HG03045 (cell line): ENCODE data around the gene MYH9.

Source experiments
- ATAC-seq: cut with Tn5 transposase; IDR thresholded peaks from one replicate; pipeline ENCODE4 v1.9.1; 2021; ENCODE audit warnings: mild to moderate bottlenecking, moderate library complexity; ENCODE audit not compliant: unreplicated experiment

The MYH9 gene

GRCh38 chr22:36319595-36320497 lies 67.9 kb downstream of the MYH9 start:
- ATAC-seq = no peak

- no peak for ATAC-seq
Measured at GRCh38 chr22:36318442-36318841, 69.3 kb downstream of the MYH9 start.

- ATAC-seq = no peak
Measured at GRCh38 chr22:36317658-36318271, 70.0 kb downstream of the MYH9 start.

- ATAC-seq = no peak
Measured at GRCh38 chr22:36316419-36316818, 71.3 kb downstream of the MYH9 start.

GRCh38 chr22:36315325-36315724 lies 72.4 kb downstream of the MYH9 start:
- ATAC-seq = no peak

- no peak for ATAC-seq
Measured at GRCh38 chr22:36311386-36312085, 76.2 kb downstream of the MYH9 start.

- no peak for ATAC-seq
Measured at GRCh38 chr22:36308880-36309279, 78.9 kb downstream of the MYH9 start.

GRCh38 chr22:36306227-36306626 lies 81.5 kb downstream of the MYH9 start:
- ATAC-seq = no peak

- no peak for ATAC-seq
Measured at GRCh38 chr22:36305813-36306212, 82.0 kb downstream of the MYH9 start.

GRCh38 chr22:36304429-36304828 lies 83.3 kb downstream of the MYH9 start:
- no peak for ATAC-seq

GRCh38 chr22:36303874-36304273 lies 83.9 kb downstream of the MYH9 start:
- no peak for ATAC-seq

GRCh38 chr22:36303115-36303467 lies 84.7 kb downstream of the MYH9 start:
- no peak for ATAC-seq

- no peak for ATAC-seq
Measured at GRCh38 chr22:36302439-36303114, 85.2 kb downstream of the MYH9 start.

GRCh38 chr22:36301851-36302250 lies 85.9 kb downstream of the MYH9 start:
- ATAC-seq = no peak

GRCh38 chr22:36301384-36301828 lies 86.4 kb downstream of the MYH9 start:
- no peak for ATAC-seq

- ATAC-seq = no peak
Measured at GRCh38 chr22:36300396-36301212, 87.2 kb downstream of the MYH9 start.

- no peak for ATAC-seq
Measured at GRCh38 chr22:36299911-36300310, 87.9 kb downstream of the MYH9 start.

- ATAC-seq = no peak
Measured at GRCh38 chr22:36299295-36299694, 88.5 kb downstream of the MYH9 start.

GRCh38 chr22:36298601-36299000 lies 89.2 kb downstream of the MYH9 start:
- no peak for ATAC-seq

- ATAC-seq = no peak
Measured at GRCh38 chr22:36298118-36298517, 89.6 kb downstream of the MYH9 start.
